ENCODE measurements around the gene HIGD1B. TPM values are rescaled to one million over a fixed set of nuclear protein-coding genes. Genes with fewer than 3 reads are reported as not detected.
A peak's percentile ranks its signal among the peaks of the same experiment; 100 is the strongest.

HIGD1B gene
- polyA plus RNA-seq, 3 donors, result not detected

DNA sequence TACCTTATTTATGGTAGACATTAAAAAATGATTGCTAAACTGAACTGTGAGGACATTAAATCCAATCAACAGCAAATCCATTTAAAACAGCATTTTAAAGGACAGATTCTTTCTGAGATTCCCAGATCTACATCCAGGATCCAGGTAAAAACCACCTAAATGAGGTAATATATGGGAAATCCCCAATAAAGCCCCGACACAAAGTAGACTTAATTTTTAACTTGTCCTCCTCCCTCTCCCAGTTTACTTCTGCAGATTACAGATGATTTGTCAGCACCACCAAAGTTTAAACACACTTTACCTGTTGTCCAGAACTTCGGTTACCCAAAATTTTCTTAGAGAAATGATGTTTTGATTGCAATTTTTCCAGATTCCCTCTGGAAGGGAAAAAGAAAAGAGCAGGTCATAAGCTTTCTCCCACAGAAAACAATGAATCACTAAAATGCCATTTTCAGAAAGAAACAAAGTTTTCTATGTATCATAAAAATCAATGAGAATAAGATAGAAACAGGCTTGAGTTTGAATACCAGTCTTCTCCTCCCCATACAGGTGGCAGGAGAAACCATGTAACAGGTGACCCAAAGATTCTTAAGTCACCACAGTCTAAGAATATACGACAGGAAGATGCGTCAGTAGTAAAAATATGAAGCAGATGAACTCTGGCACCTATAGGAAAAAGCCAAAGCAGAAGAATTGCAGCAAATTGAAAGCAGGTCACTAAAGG is 40.4 kb upstream of the HIGD1B start:
- Mint-ChIP-seq H3K9me3 (no peaks in the 10 kb centered on the region), H3K27ac (no peak overlapping the region), H3K4me3 (no peak overlapping the region), H3K36me3 (no peaks in the 10 kb centered on the region), H3K4me1 (no peaks in the 10 kb centered on the region), H3K27me3 (ENCODE audit: low read depth in 3 of 3) (peaks cover 13 to 24% (median 17%) of the 10 kb centered on the region in 3 donors)
- Histone ChIP-seq H3K27ac (ENCODE audit: low read depth in 1 of 2, low read length in 2 of 2) (no peak overlapping the region), H3K4me3 (replicated peaks in 1 of 3; ENCODE audit: low read depth in 2 of 3, low read length in 3 of 3) (no peak overlapping the region), H3K79me2 (ENCODE audit: insufficient read depth, low read length) (no peaks in the 10 kb centered on the region), H3K27me3 (ENCODE audit: control insufficient read depth in 2 of 2, insufficient read depth in 2 of 2, low read length in 2 of 2) (peaks cover 0 to 2% of the 10 kb centered on the region in 2 donors), H2AFZ (ENCODE audit: insufficient read depth, low read depth, low read length, poor library complexity, severe bottlenecking) (no peak overlapping the region), H3K9ac (ENCODE audit: insufficient read depth, low read length, poor library complexity, severe bottlenecking) (no peak overlapping the region), H3K4me1 (ENCODE audit: control insufficient read depth in 1 of 2, insufficient read depth in 2 of 2, low read length in 2 of 2) (no peaks in the 10 kb centered on the region), H3K9me3 (replicated peaks in 1 of 2; ENCODE audit: control insufficient read depth in 1 of 2, insufficient read depth in 1 of 2, low read length in 2 of 2) (no peaks in the 10 kb centered on the region), H3K36me3 (replicated peaks in 1 of 2; ENCODE audit: control insufficient read depth in 1 of 2, insufficient read depth in 2 of 2, low read length in 2 of 2) (no peaks in the 10 kb centered on the region), H4K20me1 (ENCODE audit: insufficient read depth, low read length) (no peaks in the 10 kb centered on the region), H3K4me2 (replicated peaks; ENCODE audit: extremely low read depth, low read length, poor library complexity, severe bottlenecking) (no peak overlapping the region)
- intact Hi-C loops (cut with micrococcal nuclease), result no loop called here
- no peak for DNase-seq
- TF ChIP-seq, protein P1, sequence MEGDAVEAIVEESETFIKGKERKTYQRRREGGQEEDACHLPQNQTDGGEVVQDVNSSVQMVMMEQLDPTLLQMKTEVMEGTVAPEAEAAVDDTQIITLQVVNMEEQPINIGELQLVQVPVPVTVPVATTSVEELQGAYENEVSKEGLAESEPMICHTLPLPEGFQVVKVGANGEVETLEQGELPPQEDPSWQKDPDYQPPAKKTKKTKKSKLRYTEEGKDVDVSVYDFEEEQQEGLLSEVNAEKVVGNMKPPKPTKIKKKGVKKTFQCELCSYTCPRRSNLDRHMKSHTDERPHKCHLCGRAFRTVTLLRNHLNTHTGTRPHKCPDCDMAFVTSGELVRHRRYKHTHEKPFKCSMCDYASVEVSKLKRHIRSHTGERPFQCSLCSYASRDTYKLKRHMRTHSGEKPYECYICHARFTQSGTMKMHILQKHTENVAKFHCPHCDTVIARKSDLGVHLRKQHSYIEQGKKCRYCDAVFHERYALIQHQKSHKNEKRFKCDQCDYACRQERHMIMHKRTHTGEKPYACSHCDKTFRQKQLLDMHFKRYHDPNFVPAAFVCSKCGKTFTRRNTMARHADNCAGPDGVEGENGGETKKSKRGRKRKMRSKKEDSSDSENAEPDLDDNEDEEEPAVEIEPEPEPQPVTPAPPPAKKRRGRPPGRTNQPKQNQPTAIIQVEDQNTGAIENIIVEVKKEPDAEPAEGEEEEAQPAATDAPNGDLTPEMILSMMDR (IDR thresholded peaks at IDR 0.05), result no peak
- WGBS (ENCODE audit: insufficient coverage), result no CpG with 5 or more reads among the region's 4 CpGs

DNA sequence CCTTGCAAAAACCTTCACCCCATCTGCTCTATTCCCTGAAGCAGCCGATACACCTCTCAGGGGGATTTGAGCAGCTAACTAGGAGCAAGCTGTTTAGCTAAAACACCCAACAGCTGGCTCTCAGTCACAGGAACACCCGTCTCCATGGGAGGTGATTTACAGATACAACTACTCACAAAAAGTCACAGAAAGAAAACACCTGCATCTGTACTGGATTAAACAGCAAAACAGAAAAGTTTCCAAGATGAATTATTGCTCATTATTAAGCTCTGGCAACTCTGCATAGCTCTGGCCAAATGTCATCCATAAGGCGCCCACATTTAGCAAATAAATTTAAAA is 39.9 kb upstream of the HIGD1B start:
- H3K36me3 ChIP-seq (replicated peaks in 1 of 2; ENCODE audit: control insufficient read depth in 1 of 2, insufficient read depth in 2 of 2, low read length in 2 of 2), result no peaks in the 10 kb centered on the region

More for the DNA sequence above, 39.9 kb upstream of the HIGD1B start:
- TF ChIP-seq, protein P1 (IDR thresholded peaks at IDR 0.05), result no peak
- Histone ChIP-seq H2AFZ (ENCODE audit: insufficient read depth, low read depth, low read length, poor library complexity, severe bottlenecking) (no peak overlapping the region), H3K4me2 (replicated peaks; ENCODE audit: extremely low read depth, low read length, poor library complexity, severe bottlenecking) (no peak overlapping the region), H3K27me3 (ENCODE audit: control insufficient read depth in 2 of 2, insufficient read depth in 2 of 2, low read length in 2 of 2) (peaks cover 0 to 2% of the 10 kb centered on the region in 2 donors), H3K27ac (ENCODE audit: low read depth in 1 of 2, low read length in 2 of 2) (no peak overlapping the region), H3K9me3 (replicated peaks in 1 of 2; ENCODE audit: control insufficient read depth in 1 of 2, insufficient read depth in 1 of 2, low read length in 2 of 2) (no peaks in the 10 kb centered on the region), H3K4me1 (ENCODE audit: control insufficient read depth in 1 of 2, insufficient read depth in 2 of 2, low read length in 2 of 2) (no peaks in the 10 kb centered on the region), H3K9ac (ENCODE audit: insufficient read depth, low read length, poor library complexity, severe bottlenecking) (no peak overlapping the region), H3K79me2 (ENCODE audit: insufficient read depth, low read length) (no peaks in the 10 kb centered on the region), H4K20me1 (ENCODE audit: insufficient read depth, low read length) (no peaks in the 10 kb centered on the region), H3K4me3 (replicated peaks in 1 of 3; ENCODE audit: low read depth in 2 of 3, low read length in 3 of 3) (no peak overlapping the region)
- Mint-ChIP-seq H3K4me3 (peak overlapping the region in 1 of 2 donors; percentile 18), H3K27me3 (ENCODE audit: low read depth in 3 of 3) (peaks cover 12 to 22% (median 15%) of the 10 kb centered on the region in 3 donors), H3K4me1 (no peaks in the 10 kb centered on the region), H3K36me3 (no peaks in the 10 kb centered on the region), H3K9me3 (no peaks in the 10 kb centered on the region), H3K27ac (no peak overlapping the region)
- DNase-seq, result no peak
- WGBS (ENCODE audit: insufficient coverage), result 100% methylated on average over 1 of the region's 3 CpGs
- intact Hi-C loops (cut with micrococcal nuclease), result no loop called here

Data from CD14-positive monocyte (primary cell).